ENCODE results near the gene MBD3L4.
"Not testable (repeated sequence)": the region's sequence is repeated elsewhere in the genome, so short reads cannot be mapped to it uniquely, and the experiment has no call there.

The MBD3L4 gene

GRCh38 chr19:7040079-7040478, at the start of gene MBD3L4:
TSS of gene MBD3L4 (minus strand) at chr19:7040179. CDS start at chr19:7040144, 35 bp downstream.
- not testable (repeated sequence) for H3K9me3 Mint-ChIP-seq; H3K4me1 Mint-ChIP-seq; H3K36me3 Mint-ChIP-seq (ENCODE audit: low read depth); H3K27me3 Mint-ChIP-seq (ENCODE audit: low read depth); H3K27ac Mint-ChIP-seq; H3K4me3 Mint-ChIP-seq

GRCh38 chr19:7088999-7089398, 49.0 kb upstream of the MBD3L4 start:
- Mint-ChIP-seq H3K27ac (no peak overlapping the region), H3K27me3 (ENCODE audit: low read depth) (no peaks in the 10 kb centered on the region), H3K36me3 (ENCODE audit: low read depth) (peaks cover 90% of the 10 kb centered on the region), H3K4me3 (no peak overlapping the region), H3K9me3 (peaks cover 71% of the 10 kb centered on the region), H3K4me1 (no peaks in the 10 kb centered on the region)
- no peak for TF ChIP-seq CTCF (IDR thresholded peaks at IDR 0.05; ENCODE audit: unreplicated experiment in 3 of 3)

GRCh38 chr19:7083076-7083956, 43.3 kb upstream of the MBD3L4 start:
- TF ChIP-seq CTCF (IDR thresholded peaks at IDR 0.05; ENCODE audit: unreplicated experiment in 3 of 3), result no peak
- Mint-ChIP-seq H3K27me3 (ENCODE audit: low read depth) (peaks cover 4% of the 10 kb centered on the region), H3K9me3 (peaks cover 82% of the 10 kb centered on the region), H3K36me3 (ENCODE audit: low read depth) (peaks cover 96% of the 10 kb centered on the region), H3K27ac (no peak overlapping the region), H3K4me1 (no peaks in the 10 kb centered on the region), H3K4me3 (no peak overlapping the region)

GRCh38 chr19:7078008-7078407, 38.0 kb upstream of the MBD3L4 start:
- no peak overlapping the region for H3K4me3 Mint-ChIP-seq
- peaks cover 98% of the 10 kb centered on the region for H3K36me3 Mint-ChIP-seq (ENCODE audit: low read depth)
- TF ChIP-seq CTCF (IDR thresholded peaks at IDR 0.05; ENCODE audit: unreplicated experiment in 3 of 3), result no peak
- H3K9me3 Mint-ChIP-seq, result peaks cover 69% of the 10 kb centered on the region
- H3K27ac Mint-ChIP-seq, result no peak overlapping the region
- no peaks in the 10 kb centered on the region for H3K4me1 Mint-ChIP-seq
- H3K27me3 Mint-ChIP-seq (ENCODE audit: low read depth), result peaks cover 4% of the 10 kb centered on the region

GRCh38 chr19:7076151-7076550, 36.2 kb upstream of the MBD3L4 start:
- H3K4me1 Mint-ChIP-seq, result no peaks in the 10 kb centered on the region
- no peak for TF ChIP-seq CTCF (IDR thresholded peaks at IDR 0.05; ENCODE audit: unreplicated experiment in 3 of 3)
- H3K9me3 Mint-ChIP-seq, result peaks cover 57% of the 10 kb centered on the region
- peaks cover 4% of the 10 kb centered on the region for H3K27me3 Mint-ChIP-seq (ENCODE audit: low read depth)
- no peak overlapping the region for H3K4me3 Mint-ChIP-seq
- H3K36me3 Mint-ChIP-seq (ENCODE audit: low read depth), result peaks cover 93% of the 10 kb centered on the region
- H3K27ac Mint-ChIP-seq, result no peak overlapping the region

- no peak for TF ChIP-seq CTCF (IDR thresholded peaks at IDR 0.05; ENCODE audit: unreplicated experiment in 3 of 3)
- peaks cover 46% of the 10 kb centered on the region for H3K9me3 Mint-ChIP-seq
- H3K4me3 Mint-ChIP-seq, result no peak overlapping the region
- no peaks in the 10 kb centered on the region for H3K27me3 Mint-ChIP-seq (ENCODE audit: low read depth)
- H3K4me1 Mint-ChIP-seq, result no peaks in the 10 kb centered on the region
- no peak overlapping the region for H3K27ac Mint-ChIP-seq
- H3K36me3 Mint-ChIP-seq (ENCODE audit: low read depth), result peaks cover 90% of the 10 kb centered on the region
Measured at GRCh38 chr19:7074705-7075282, 34.8 kb upstream of the MBD3L4 start.

Data from nephron (organoid).